SK-N-SH (cell line): Measurements from ENCODE around the gene NR1H2. TPM values are rescaled to one million over a fixed set of nuclear protein-coding genes. Genes with fewer than 3 reads are reported as not detected.

ENCODE experiments used
- CTCF ChIA-PET: fragments of 300-600, 350-600 bp; formaldehyde crosslinking; extraction: SDS; loops from one replicate; lab custom pipeline; 2021; lab: Yijun Ruan, JAX
- POLR2A ChIA-PET: fragments of 350-600 bp; sonication (Branson Sonifier 250); formaldehyde crosslinking; extraction: SDS; loops from one replicate; lab custom pipeline; 2020; ENCODE audit warnings: antibody characterized with exemption, inconsistent platforms; lab: Yijun Ruan, JAX
- DNase-seq: peaks from one replicate; pipeline ENCODE4 v3.0.0; 2012
- H2AFZ ChIP-seq: fragments of 200-600 bp; sonication (generic); 2 replicates; pipeline ENCODE4 v1.8.1; 2016; ENCODE audit warnings: antibody characterized with exemption, mild to moderate bottlenecking, low read depth
- H3F3A ChIP-seq: fragments of 200-600 bp; sonication (generic); replicated peaks from 2 replicates; pipeline ENCODE3; 2016; ENCODE audit warnings: antibody characterized with exemption, mild to moderate bottlenecking; ENCODE audit not compliant: insufficient read depth
- H3K27ac ChIP-seq, 2 experiments: fragments of 200-500 bp in 1 of 2; fragments of 200-600 bp in 1 of 2; sonication (Bioruptor generic) in 1 of 2; sonication (generic), shearing (Covaris generic) in 1 of 2; 2 replicates each; pipeline versions ENCODE4 v1.5.1 to v1.6.1; 2014 to 2016; ENCODE audit warnings: low read depth in 2 of 2, inconsistent platforms in 1 of 2, low read length in 1 of 2, mild to moderate bottlenecking in 1 of 2, mixed read lengths in 1 of 2
- H3K27me3 ChIP-seq: fragments of 200-600 bp; sonication (generic), shearing (Covaris generic); 2 replicates; pipeline ENCODE4 v1.6.1; 2016; ENCODE audit warnings: mixed run types; ENCODE audit not compliant: insufficient read depth
- H3K36me3 ChIP-seq, 2 experiments: fragments of 200-500 bp in 1 of 2; fragments of 200-600 bp in 1 of 2; sonication (Bioruptor generic) in 1 of 2; sonication (generic) in 1 of 2; replicated peaks in 1 of 2; 2 replicates each; pipeline versions ENCODE3 to v1.5.1; 2014 to 2016; ENCODE audit warnings: low read length in 1 of 2, mild to moderate bottlenecking in 1 of 2; ENCODE audit not compliant: insufficient read depth in 2 of 2, control insufficient read depth in 1 of 2
- H3K4me1 ChIP-seq, 2 experiments: fragments of 200-500 bp in 1 of 2; fragments of 200-600 bp in 1 of 2; sonication (Bioruptor generic) in 1 of 2; sonication (generic), shearing (Covaris generic) in 1 of 2; 2 replicates each; pipeline versions ENCODE4 v1.5.1 to v1.6.1; 2014 to 2016; ENCODE audit warnings: low read depth in 1 of 2, low read length in 1 of 2, mixed run types in 1 of 2; ENCODE audit not compliant: insufficient read depth in 2 of 2, control insufficient read depth in 1 of 2
- H3K4me2 ChIP-seq: fragments of 200-600 bp; sonication (generic), shearing (Covaris generic); 2 replicates; pipeline ENCODE4 v1.6.1; 2017; ENCODE audit warnings: mixed run types
- H3K4me3 ChIP-seq, 2 experiments: fragments of 200-500 bp in 1 of 2; fragments of 200-600 bp in 1 of 2; sonication (Bioruptor generic) in 1 of 2; sonication (generic), shearing (Covaris generic) in 1 of 2; 2 replicates each; pipeline versions ENCODE4 v1.5.1 to v1.8.1; 2014 to 2016; ENCODE audit warnings: low read depth in 2 of 2, inconsistent platforms in 1 of 2, low read length in 1 of 2, mild to moderate bottlenecking in 1 of 2, mixed read lengths in 1 of 2, moderate library complexity in 1 of 2
- H3K79me2 ChIP-seq: fragments of 200-600 bp; sonication (generic); 2 replicates; pipeline ENCODE4 v1.8.1; 2017; ENCODE audit warnings: mild to moderate bottlenecking; ENCODE audit not compliant: insufficient read depth
- H3K9ac ChIP-seq: fragments of 200-600 bp; sonication (generic); 2 replicates; pipeline ENCODE4 v1.6.1; 2017; ENCODE audit warnings: mixed run types
- H3K9me2 ChIP-seq: fragments of 200-600 bp; sonication (generic); 2 replicates; pipeline ENCODE4 v1.6.1; 2017; ENCODE audit warnings: mixed run types
- H3K9me3 ChIP-seq: fragments of 200-600 bp; sonication (generic); 2 replicates; pipeline ENCODE4 v1.6.1; 2017; ENCODE audit warnings: mixed run types, mild to moderate bottlenecking, moderate library complexity
- H4K20me1 ChIP-seq: fragments of 200-600 bp; sonication (generic); 2 replicates; pipeline ENCODE4 v1.6.1; 2017; ENCODE audit warnings: mild to moderate bottlenecking, mixed run types; ENCODE audit not compliant: insufficient read depth
- EP300 ChIP-seq, 2 experiments: IDR thresholded peaks; 2 replicates each; pipeline versions ENCODE4 v1.4.0 to v1.6.1; 2012; ENCODE audit warnings: borderline replicate concordance in 1 of 2, low read depth in 1 of 2, low read length in 1 of 2
- EZH2phosphoT487 ChIP-seq: fragments of 200-600 bp; sonication (generic); IDR thresholded peaks from 2 replicates; pipeline ENCODE4 v1.6.1; 2017; ENCODE audit warnings: low read depth, mixed run types, mild to moderate bottlenecking, antibody characterized with exemption, moderate library complexity, borderline replicate concordance
- GABPA ChIP-seq: IDR thresholded peaks from 2 replicates; pipeline ENCODE4 v1.4.0; 2012; ENCODE audit warnings: low read depth, mild to moderate bottlenecking
- NRF1 ChIP-seq: IDR thresholded peaks from 2 replicates; pipeline ENCODE4 v1.6.1; 2012; ENCODE audit warnings: low read depth, mild to moderate bottlenecking, low read length
- PBX3 ChIP-seq: IDR thresholded peaks from 2 replicates; pipeline ENCODE4; 2012
- REST ChIP-seq: IDR thresholded peaks from 2 replicates; pipeline ENCODE4 v1.6.1; 2012; ENCODE audit warnings: mild to moderate bottlenecking, low read depth, low read length, moderate library complexity
- RXRA ChIP-seq: IDR thresholded peaks from 2 replicates; pipeline ENCODE4 v1.4.0; 2012; ENCODE audit warnings: low read depth, mild to moderate bottlenecking, borderline replicate concordance
- SIN3A ChIP-seq: IDR thresholded peaks from 2 replicates; pipeline ENCODE4 v1.6.1; 2012; ENCODE audit warnings: low read depth, mild to moderate bottlenecking, low read length, moderate library complexity, borderline replicate concordance
- TCF12 ChIP-seq: IDR thresholded peaks from 2 replicates; pipeline ENCODE4 v1.4.0; 2012
- WGBS: methylation state at CpG from one replicate; pipeline ENCODE4 v1.1.6; 2017; ENCODE audit warnings: low lambda C conversion rate; 5-methylcytosine and 5-hydroxymethylcytosine counted together
- polyA plus RNA-seq, 3 experiments: library from polyadenylated mRNA; depleted of rRNA; stranded (reverse); fragments of >200 nt; gene quantifications; 2 replicates each; pipeline ENCODE4 v1.2.3, GENCODE V29; 2012
- TF ChIP-seq, protein P1 (sequence below): fragments of 200-600 bp; sonication (generic); IDR thresholded peaks from 2 replicates; pipeline ENCODE4 v1.6.1; 2017; ENCODE audit warnings: antibody characterized with exemption, mild to moderate bottlenecking, moderate library complexity

Gene NR1H2
- polyA plus RNA-seq, 1 of the 3 experiments (the other 2 are of a cell fraction) = 108 TPM

GRCh38 chr19:50371914-50372475, 4.3 kb upstream of the NR1H2 start:
- Histone ChIP-seq H3F3A (peaks cover 18% of the 10 kb centered on the region), H3K4me2 (no peak overlapping the region), H3K36me3 (no peaks in the 10 kb centered on the region), H4K20me1 (peaks cover 1% of the 10 kb centered on the region), H3K9me3 (no peaks in the 10 kb centered on the region), H3K4me1 (peaks cover 0 to 2% of the 10 kb centered on the region in 2 experiments; a peak in 2 of 4 replicates), H3K27ac (no peak overlapping the region), H3K27me3 (no peaks in the 10 kb centered on the region), H3K9me2 (no peaks in the 10 kb centered on the region), H3K79me2 (no peaks in the 10 kb centered on the region), H2AFZ (no peak overlapping the region), H3K4me3 (no peak overlapping the region), H3K9ac (no peak overlapping the region)
- CTCF ChIA-PET = interaction anchor here (1.3 to 2.4 kb wide), 2 partner anchors 12 to 89 kb away, joined by 3 to 7 read pairs; partner anchors contain the start of gene POLD1
- 75% methylated on average over 10 of the region's 10 CpGs for WGBS
- TF ChIP-seq TCF12 (no peak), RXRA (no peak), GABPA (no peak), EP300 (IDR thresholded peaks at IDR 0.05; ENCODE audit: borderline replicate concordance in 1 of 2, low read depth in 1 of 2, low read length in 1 of 2) (no peak), PBX3 (no peak), EZH2phosphoT487 (no peak), NRF1 (no peak), REST (no peak), SIN3A (no peak)
- TF ChIP-seq, protein P1, sequence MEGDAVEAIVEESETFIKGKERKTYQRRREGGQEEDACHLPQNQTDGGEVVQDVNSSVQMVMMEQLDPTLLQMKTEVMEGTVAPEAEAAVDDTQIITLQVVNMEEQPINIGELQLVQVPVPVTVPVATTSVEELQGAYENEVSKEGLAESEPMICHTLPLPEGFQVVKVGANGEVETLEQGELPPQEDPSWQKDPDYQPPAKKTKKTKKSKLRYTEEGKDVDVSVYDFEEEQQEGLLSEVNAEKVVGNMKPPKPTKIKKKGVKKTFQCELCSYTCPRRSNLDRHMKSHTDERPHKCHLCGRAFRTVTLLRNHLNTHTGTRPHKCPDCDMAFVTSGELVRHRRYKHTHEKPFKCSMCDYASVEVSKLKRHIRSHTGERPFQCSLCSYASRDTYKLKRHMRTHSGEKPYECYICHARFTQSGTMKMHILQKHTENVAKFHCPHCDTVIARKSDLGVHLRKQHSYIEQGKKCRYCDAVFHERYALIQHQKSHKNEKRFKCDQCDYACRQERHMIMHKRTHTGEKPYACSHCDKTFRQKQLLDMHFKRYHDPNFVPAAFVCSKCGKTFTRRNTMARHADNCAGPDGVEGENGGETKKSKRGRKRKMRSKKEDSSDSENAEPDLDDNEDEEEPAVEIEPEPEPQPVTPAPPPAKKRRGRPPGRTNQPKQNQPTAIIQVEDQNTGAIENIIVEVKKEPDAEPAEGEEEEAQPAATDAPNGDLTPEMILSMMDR = no peak
- POLR2A ChIA-PET = no interaction called here
- DNase-seq = no peak
